Ishikawa (cell line): Measurements from ENCODE around the gene BOK.

Experiments
- CEBPB ChIP-seq: IDR thresholded peaks from 2 replicates; pipeline ENCODE4 v1.6.1; 2012
- CREB1 ChIP-seq: IDR thresholded peaks from 2 replicates; pipeline ENCODE4 v1.6.1; 2012; ENCODE audit warnings: low read depth
- EGR1 ChIP-seq: IDR thresholded peaks from 2 replicates; pipeline ENCODE4 v1.6.1; 2012
- EP300 ChIP-seq: IDR thresholded peaks from 2 replicates; pipeline ENCODE4 v1.6.1; 2012; ENCODE audit warnings: borderline replicate concordance
- FOXM1 ChIP-seq: IDR thresholded peaks from 2 replicates; pipeline ENCODE4 v1.6.1; 2012; ENCODE audit warnings: low read depth, borderline replicate concordance
- MAX ChIP-seq: IDR thresholded peaks from 2 replicates; pipeline ENCODE4 v1.6.1; 2012
- NFIC ChIP-seq: IDR thresholded peaks from 2 replicates; pipeline ENCODE4 v1.6.1; 2012
- RAD21 ChIP-seq: IDR thresholded peaks from 2 replicates; pipeline ENCODE4 v1.6.1; 2012; ENCODE audit warnings: low read depth
- REST ChIP-seq: IDR thresholded peaks from 2 replicates; pipeline ENCODE4 v1.6.1; 2012; ENCODE audit warnings: low read depth, mild to moderate bottlenecking
- TAF1 ChIP-seq: IDR thresholded peaks from 2 replicates; pipeline ENCODE4 v1.6.1; 2012; ENCODE audit warnings: low read depth, mild to moderate bottlenecking
- TCF12 ChIP-seq: IDR thresholded peaks from 2 replicates; pipeline ENCODE4 v1.6.1; 2012; ENCODE audit warnings: low read depth
- TEAD4 ChIP-seq: IDR thresholded peaks from 2 replicates; pipeline ENCODE4 v1.6.1; 2012
- USF1 ChIP-seq: IDR thresholded peaks from 2 replicates; pipeline ENCODE4 v1.6.1; 2012
- YY1 ChIP-seq: IDR thresholded peaks from 2 replicates; pipeline ENCODE4 v1.6.1; 2012; ENCODE audit warnings: low read depth
- ZBTB7A ChIP-seq: IDR thresholded peaks from 2 replicates; pipeline ENCODE4 v1.6.1; 2012; ENCODE audit warnings: low read depth

The BOK gene

GRCh38 chr2:241576293-241576654 lies 17.7 kb downstream of the BOK start:
- TF ChIP-seq EP300, result no peak
- no peak for TF ChIP-seq CEBPB
- no peak for TF ChIP-seq RAD21
- TF ChIP-seq TEAD4, result no peak
- no peak for TF ChIP-seq TCF12
- no peak for TF ChIP-seq MAX
- no peak for TF ChIP-seq USF1
- TF ChIP-seq TAF1, result no peak
- no peak for TF ChIP-seq CREB1
- no peak for TF ChIP-seq REST

DNA sequence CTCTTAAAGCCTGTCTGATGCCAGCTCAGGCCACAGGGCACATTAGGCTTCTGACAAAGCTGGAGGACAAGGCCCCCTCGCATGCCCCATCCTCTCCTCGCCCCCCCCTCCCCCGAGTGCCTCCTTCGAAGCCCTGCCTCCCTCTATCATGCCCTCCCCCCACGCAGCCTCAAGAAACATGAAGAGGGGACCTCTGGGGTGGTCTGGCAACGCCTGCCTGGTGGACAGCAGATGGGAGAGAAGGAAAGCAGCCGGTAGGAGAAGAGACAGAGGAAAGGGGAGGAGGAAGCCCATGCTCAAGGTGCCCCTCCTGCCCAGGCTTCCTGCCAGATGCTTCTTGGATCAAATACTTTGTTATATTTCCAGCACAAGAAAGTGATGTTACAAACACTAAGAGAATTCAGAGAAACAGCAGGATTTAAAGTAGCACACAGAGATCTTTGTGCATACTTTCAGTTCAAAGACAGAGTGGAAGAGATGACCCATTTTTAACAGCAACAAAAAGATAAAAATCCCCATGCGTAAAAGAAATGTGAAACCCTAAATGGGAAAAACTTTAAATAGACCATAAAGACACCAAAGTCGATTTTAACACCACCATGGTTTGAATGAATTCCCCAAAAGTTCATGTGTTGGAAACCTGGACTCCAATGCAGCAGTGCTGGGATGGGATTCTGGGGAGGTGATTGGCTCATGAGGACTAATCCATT lies 19.0 kb downstream of the BOK start:
- no peak for TF ChIP-seq TAF1
- no peak for TF ChIP-seq USF1
- no peak for TF ChIP-seq MAX
- no peak for TF ChIP-seq NFIC
- no peak for TF ChIP-seq FOXM1
- no peak for TF ChIP-seq EP300
- TF ChIP-seq EGR1, result no peak
- no peak for TF ChIP-seq TEAD4
- no peak for TF ChIP-seq CREB1
- no peak for TF ChIP-seq REST
- TF ChIP-seq TCF12, result no peak
- TF ChIP-seq YY1, result no peak
- no peak for TF ChIP-seq ZBTB7A
- no peak for TF ChIP-seq CEBPB
- no peak for TF ChIP-seq RAD21

GRCh38 chr2:241579281-241579680 lies 20.7 kb downstream of the BOK start:
- no peak for TF ChIP-seq EGR1
- no peak for TF ChIP-seq CREB1
- no peak for TF ChIP-seq TCF12
- no peak for TF ChIP-seq REST
- TF ChIP-seq NFIC, result no peak

DNA sequence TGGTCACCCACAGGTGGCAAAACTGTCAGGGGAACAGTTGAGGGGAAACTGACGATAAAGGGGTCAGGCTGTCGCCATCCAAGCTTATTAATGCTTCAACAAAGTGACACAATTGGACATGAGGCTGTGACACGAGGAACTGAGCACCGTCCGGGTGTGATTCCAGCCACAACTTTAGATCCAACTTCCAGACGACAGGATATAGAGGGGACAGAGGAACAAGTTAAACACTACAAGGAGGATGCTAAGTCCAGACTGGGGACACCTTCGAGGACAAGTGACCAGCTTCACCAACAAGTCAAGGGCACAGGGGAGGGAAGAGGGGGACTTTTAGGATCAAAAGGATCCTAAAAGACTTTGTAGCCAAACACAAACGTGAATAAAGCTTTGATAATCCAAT lies 23.8 kb downstream of the BOK start:
- TF ChIP-seq TAF1, result no peak
- TF ChIP-seq REST, result no peak
- TF ChIP-seq YY1, result no peak
- TF ChIP-seq EP300, result no peak
- no peak for TF ChIP-seq FOXM1
- no peak for TF ChIP-seq NFIC
- TF ChIP-seq MAX, result no peak
- no peak for TF ChIP-seq CREB1
- TF ChIP-seq ZBTB7A, result no peak
- TF ChIP-seq EGR1, result no peak
- TF ChIP-seq CEBPB, result no peak
- no peak for TF ChIP-seq USF1
- TF ChIP-seq TEAD4, result no peak
